Activated CD8-positive, alpha-beta memory T cell treated with anti-CD3 and anti-CD28 coated beads, Interleukin-2, amount 50 U/mL, for 1 hour (primary cell): ENCODE results near the gene ZNF200.
"Not testable (repeated sequence)": the region's sequence is repeated elsewhere in the genome, so short reads cannot be mapped to it uniquely, and the experiment has no call there.

Experiments used
- DNase-seq: peaks from one replicate; pipeline ENCODE4 v3.0.0-alpha.2; 2020; ENCODE audit errors: extremely low read depth

The ZNF200 gene

GRCh38 chr16:3234857-3235561, at the start of gene ZNF200:
TSS of gene ZNF200 (minus strand) at chr16:3235158. CDS start at chr16:3233755, 1,403 bp downstream.
- peak; percentile 78 for DNase-seq

- DNase-seq: no peak
These were observed 48.8 kb upstream of the ZNF200 start for GRCh38 chr16:3283543-3284447.

GRCh38 chr16:3282730-3283542, 48.0 kb upstream of the ZNF200 start, which contains the start of gene ZNF263:
TSS of gene ZNF263 (plus strand) at chr16:3283491. CDS start at chr16:3283819, 328 bp downstream.
- DNase-seq: peak; percentile 83

- no peak for DNase-seq
These were observed 47.3 kb upstream of the ZNF200 start for GRCh38 chr16:3282103-3282729.

GRCh38 chr16:3281222-3281820, 46.4 kb upstream of the ZNF200 start:
- no peak for DNase-seq

GRCh38 chr16:3276679-3277078, 41.7 kb upstream of the ZNF200 start:
- DNase-seq: no peak

GRCh38 chr16:3274947-3275346, 40.0 kb upstream of the ZNF200 start:
- DNase-seq: no peak

GRCh38 chr16:3274490-3274889, 39.5 kb upstream of the ZNF200 start:
- DNase-seq: no peak

- DNase-seq: not testable (repeated sequence)
These were observed 36.3 kb upstream of the ZNF200 start for GRCh38 chr16:3271281-3271680.

GRCh38 chr16:3270718-3271117, 35.8 kb upstream of the ZNF200 start:
- not testable (repeated sequence) for DNase-seq

- DNase-seq: no peak
These were observed 33.3 kb upstream of the ZNF200 start for GRCh38 chr16:3268294-3268693.

- no peak for DNase-seq
These were observed 32.0 kb upstream of the ZNF200 start for GRCh38 chr16:3266873-3267537.

GRCh38 chr16:3264137-3265036, 29.4 kb upstream of the ZNF200 start:
- DNase-seq: peak; percentile 86

- DNase-seq: no peak
These were observed 27.6 kb upstream of the ZNF200 start for GRCh38 chr16:3262517-3262916.

- no peak for DNase-seq
These were observed 24.9 kb upstream of the ZNF200 start for GRCh38 chr16:3259836-3260235.

- DNase-seq: no peak
These were observed 22.0 kb upstream of the ZNF200 start for GRCh38 chr16:3256866-3257465.

GRCh38 chr16:3256146-3256865, 21.3 kb upstream of the ZNF200 start, which contains the start of gene MEFV:
TSS of gene MEFV (minus strand) at chr16:3256633. CDS start at chr16:3256587, 46 bp downstream.
- no peak for DNase-seq

GRCh38 chr16:3254309-3254708, 19.4 kb upstream of the ZNF200 start:
- DNase-seq: no peak
